ENCODE results near the gene ACOX2. TPM values are rescaled to one million over a fixed set of nuclear protein-coding genes. Genes with fewer than 3 reads are reported as not detected.
A peak's percentile ranks its signal among the peaks of the same experiment; 100 is the strongest.

The ACOX2 gene
- total and polyA plus RNA-seq, 2 of the 13 experiments (the other 11 are each of a cell fraction or from before 2014, with no cell fraction given): 42.6 to 98.5 TPM

DNA sequence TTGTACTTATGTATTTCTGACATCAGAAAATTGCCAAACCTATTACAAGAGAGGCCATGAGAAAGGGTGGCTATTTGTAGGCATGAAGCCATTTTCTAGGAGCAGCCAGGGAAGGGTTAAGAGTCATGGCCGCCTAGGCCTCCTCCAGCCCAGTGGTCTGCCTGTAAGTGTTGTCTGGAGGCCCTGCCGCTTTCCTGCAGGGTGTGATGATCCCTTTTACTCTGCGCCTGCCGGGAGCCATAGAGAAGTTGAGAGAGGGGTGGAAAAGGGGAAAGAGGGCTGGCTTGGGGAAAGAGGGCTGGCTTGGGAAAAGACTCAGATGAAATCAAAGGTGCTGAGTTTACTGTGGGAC, 74.2 kb downstream of the ACOX2 start:
- CTCF ChIA-PET (ENCODE audit: low intra/inter-chr PET ratio, low total read pairs): interaction anchor here (1.2 to 1.9 kb wide), 2 partner anchors 29 to 167 kb away, joined by 4 to 8 read pairs; partner anchors contain the start of gene KCTD6
- no peaks in the 10 kb centered on the region for H3K79me2 ChIP-seq (ENCODE audit: insufficient read depth, low read length)
- peak; percentile 71 for ATAC-seq
- no peaks in the 10 kb centered on the region for H3K9me3 ChIP-seq (ENCODE audit: low read length)
- in situ Hi-C loops (cut with HindIII; ENCODE audit: extremely low pct_ligation_motif_present, low pct_unique_long_range_greater_than_20kb): no loop called here
- peak; percentile 20 for DNase-seq (ENCODE audit: low spot score)
- H3K36me3 ChIP-seq (replicated peaks in 1 of 2; ENCODE audit: control insufficient read depth in 1 of 2, insufficient read depth in 2 of 2, low read length in 2 of 2): no peaks in the 10 kb centered on the region
- H3K27me3 ChIP-seq (ENCODE audit: control insufficient read depth in 1 of 2, insufficient read depth in 2 of 2, low read length in 2 of 2): no peaks in the 10 kb centered on the region
- POLR2A ChIA-PET: no interaction called here
- 4% methylated on average over 4 of the region's 4 CpGs for WGBS (ENCODE audit: low lambda C conversion rate)
- H3K27ac ChIP-seq (ENCODE audit: extremely low read length, insufficient read depth, low read length): peak overlapping the region; percentile 82
- no peak for FAIRE-seq
- peak overlapping the region; percentile 60 for H3K9ac ChIP-seq (ENCODE audit: insufficient read depth, low read depth, low read length)
- H3K4me1 ChIP-seq (ENCODE audit: insufficient read depth, low read length): peaks cover 34% of the 10 kb centered on the region
- peak overlapping the region; percentile 44 to 55 (median 54) for H3K4me3 ChIP-seq (replicated peaks in 1 of 3; ENCODE audit: insufficient read depth in 1 of 3, low read depth in 2 of 3, low read length in 3 of 3)
- H4K20me1 ChIP-seq (ENCODE audit: insufficient read depth, low read length): no peaks in the 10 kb centered on the region
- intact Hi-C loops (cut with micrococcal nuclease; ENCODE audit: unreplicated experiment): loop anchor here (1.0 to 2.0 kb wide), 4 partner anchors 11 to 70 kb away; no protein-coding TSS in a partner anchor
- no TSS peak for BruUV-seq (replicated peaks)
- no peak overlapping the region for H2AFZ ChIP-seq (ENCODE audit: low read length)
- H3K4me2 ChIP-seq (ENCODE audit: low read depth, low read length): peak overlapping the region; percentile 87
- peak; percentile 22; the same call in 1 of the 2 replicates for TF ChIP-seq ARID4A (CRISPR knock-in tag; IDR thresholded peaks at IDR 0.05; ENCODE audit: borderline replicate concordance)
- TF ChIP-seq ZNF652 (CRISPR knock-in tag; IDR thresholded peaks at IDR 0.05; ENCODE audit: borderline replicate concordance, low read depth): peak; percentile 98
- 0 out of 2 replicates have a peak, but pooled peaks have one; percentile 17 for TF ChIP-seq TBX2 (CRISPR knock-in tag; IDR thresholded peaks at IDR 0.05; ENCODE audit: borderline replicate concordance)
- peak; percentile 81; the same call in 1 of the 2 replicates for TF ChIP-seq NCOA1 (CRISPR knock-in tag; IDR thresholded peaks at IDR 0.05)
- TF ChIP-seq, protein P1, sequence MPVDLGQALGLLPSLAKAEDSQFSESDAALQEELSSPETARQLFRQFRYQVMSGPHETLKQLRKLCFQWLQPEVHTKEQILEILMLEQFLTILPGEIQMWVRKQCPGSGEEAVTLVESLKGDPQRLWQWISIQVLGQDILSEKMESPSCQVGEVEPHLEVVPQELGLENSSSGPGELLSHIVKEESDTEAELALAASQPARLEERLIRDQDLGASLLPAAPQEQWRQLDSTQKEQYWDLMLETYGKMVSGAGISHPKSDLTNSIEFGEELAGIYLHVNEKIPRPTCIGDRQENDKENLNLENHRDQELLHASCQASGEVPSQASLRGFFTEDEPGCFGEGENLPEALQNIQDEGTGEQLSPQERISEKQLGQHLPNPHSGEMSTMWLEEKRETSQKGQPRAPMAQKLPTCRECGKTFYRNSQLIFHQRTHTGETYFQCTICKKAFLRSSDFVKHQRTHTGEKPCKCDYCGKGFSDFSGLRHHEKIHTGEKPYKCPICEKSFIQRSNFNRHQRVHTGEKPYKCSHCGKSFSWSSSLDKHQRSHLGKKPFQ (CRISPR knock-in tag; IDR thresholded peaks at IDR 0.05; ENCODE audit: insufficient replicate concordance): peak; percentile 2
- peak; percentile 51; the same call in 1 of the 2 replicates for TF ChIP-seq ZMYM4 (CRISPR knock-in tag; IDR thresholded peaks at IDR 0.05)
- TF ChIP-seq, protein P2, sequence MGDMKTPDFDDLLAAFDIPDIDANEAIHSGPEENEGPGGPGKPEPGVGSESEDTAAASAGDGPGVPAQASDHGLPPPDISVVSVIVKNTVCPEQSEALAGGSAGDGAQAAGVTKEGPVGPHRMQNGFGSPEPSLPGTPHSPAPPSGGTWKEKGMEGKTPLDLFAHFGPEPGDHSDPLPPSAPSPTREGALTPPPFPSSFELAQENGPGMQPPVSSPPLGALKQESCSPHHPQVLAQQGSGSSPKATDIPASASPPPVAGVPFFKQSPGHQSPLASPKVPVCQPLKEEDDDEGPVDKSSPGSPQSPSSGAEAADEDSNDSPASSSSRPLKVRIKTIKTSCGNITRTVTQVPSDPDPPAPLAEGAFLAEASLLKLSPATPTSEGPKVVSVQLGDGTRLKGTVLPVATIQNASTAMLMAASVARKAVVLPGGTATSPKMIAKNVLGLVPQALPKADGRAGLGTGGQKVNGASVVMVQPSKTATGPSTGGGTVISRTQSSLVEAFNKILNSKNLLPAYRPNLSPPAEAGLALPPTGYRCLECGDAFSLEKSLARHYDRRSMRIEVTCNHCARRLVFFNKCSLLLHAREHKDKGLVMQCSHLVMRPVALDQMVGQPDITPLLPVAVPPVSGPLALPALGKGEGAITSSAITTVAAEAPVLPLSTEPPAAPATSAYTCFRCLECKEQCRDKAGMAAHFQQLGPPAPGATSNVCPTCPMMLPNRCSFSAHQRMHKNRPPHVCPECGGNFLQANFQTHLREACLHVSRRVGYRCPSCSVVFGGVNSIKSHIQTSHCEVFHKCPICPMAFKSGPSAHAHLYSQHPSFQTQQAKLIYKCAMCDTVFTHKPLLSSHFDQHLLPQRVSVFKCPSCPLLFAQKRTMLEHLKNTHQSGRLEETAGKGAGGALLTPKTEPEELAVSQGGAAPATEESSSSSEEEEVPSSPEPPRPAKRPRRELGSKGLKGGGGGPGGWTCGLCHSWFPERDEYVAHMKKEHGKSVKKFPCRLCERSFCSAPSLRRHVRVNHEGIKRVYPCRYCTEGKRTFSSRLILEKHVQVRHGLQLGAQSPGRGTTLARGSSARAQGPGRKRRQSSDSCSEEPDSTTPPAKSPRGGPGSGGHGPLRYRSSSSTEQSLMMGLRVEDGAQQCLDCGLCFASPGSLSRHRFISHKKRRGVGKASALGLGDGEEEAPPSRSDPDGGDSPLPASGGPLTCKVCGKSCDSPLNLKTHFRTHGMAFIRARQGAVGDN (CRISPR knock-in tag; IDR thresholded peaks at IDR 0.05): peak; percentile 14; the same call in 1 of the 2 replicates
- 0 out of 2 replicates have a peak, but pooled peaks have one; percentile 8 for TF ChIP-seq RARA (CRISPR knock-in tag; IDR thresholded peaks at IDR 0.05)
- peak; percentile 66 for TF ChIP-seq ZFY (CRISPR knock-in tag; IDR thresholded peaks at IDR 0.05)
- peak; percentile 61 for TF ChIP-seq HOXA3 (CRISPR knock-in tag; IDR thresholded peaks at IDR 0.05)
- no peak for TF ChIP-seq MAFG (CRISPR knock-in tag; IDR thresholded peaks at IDR 0.05)
- TF ChIP-seq GATAD2A (CRISPR knock-in tag; IDR thresholded peaks at IDR 0.05): 0 out of 2 replicates have a peak, but pooled peaks have one; percentile 13
- TF ChIP-seq ZNF589 (CRISPR knock-in tag; conservative IDR thresholded peaks at IDR 0.05): no peak
- peak; percentile 62 for TF ChIP-seq ZNF644 (CRISPR knock-in tag; IDR thresholded peaks at IDR 0.05; ENCODE audit: low read depth)
- TF ChIP-seq ZSCAN29 (CRISPR knock-in tag; conservative IDR thresholded peaks at IDR 0.05): no peak
